HL-60/S4 treated with phorbol 12-myristate 13-acetate at 8.2 ng/mL for 4 days and 3 days (cell line): ENCODE measurements around the gene SLC25A12.

Experiments used
- in situ Hi-C: fragments of 300-500 bp; cut with MboI; formaldehyde crosslinking; loops from 2 replicates; pipeline ENCODE4 v1.15.0; 2022; ENCODE audit warnings: low sequenced_read_pairs

Gene SLC25A12

DNA sequence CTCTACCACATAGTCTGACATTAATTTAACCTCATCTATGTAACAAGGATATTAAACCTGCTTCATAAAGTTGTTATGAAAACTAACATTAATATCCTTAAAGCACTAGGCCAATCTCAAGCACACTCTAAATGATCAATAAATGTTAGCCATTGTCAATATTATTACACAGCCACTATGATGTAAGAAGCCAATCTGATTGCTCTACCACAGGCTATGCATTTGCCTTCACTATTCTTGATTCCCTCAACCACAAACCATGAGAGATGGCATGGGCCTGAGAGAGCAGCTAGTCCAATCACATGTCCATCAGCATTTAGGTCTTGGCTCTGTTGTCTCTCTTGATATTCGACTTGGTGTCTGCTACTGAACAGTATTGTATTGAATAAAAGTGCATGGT is 4.2 kb downstream of the SLC25A12 start:
- in situ Hi-C loops, result no loop called here

DNA sequence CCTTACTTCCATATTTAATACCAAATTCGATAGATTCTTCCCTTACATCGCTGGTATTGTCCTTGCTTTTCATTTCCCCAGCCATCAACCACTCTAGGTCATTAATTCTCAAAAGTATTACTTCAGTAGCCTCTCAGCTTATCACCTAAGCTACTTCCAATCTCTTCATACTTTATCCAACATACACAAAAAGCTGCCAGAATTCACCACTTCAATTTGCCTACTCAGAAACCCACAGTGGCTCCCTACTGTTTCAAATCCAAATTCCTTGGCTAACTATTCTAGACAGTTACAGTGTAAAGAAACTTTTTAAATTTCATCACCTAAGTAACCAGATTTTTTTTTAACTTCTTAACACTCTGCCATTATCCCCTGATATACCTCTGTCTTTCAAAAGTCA is 4.7 kb downstream of the SLC25A12 start:
- in situ Hi-C loops, result no loop called here

DNA sequence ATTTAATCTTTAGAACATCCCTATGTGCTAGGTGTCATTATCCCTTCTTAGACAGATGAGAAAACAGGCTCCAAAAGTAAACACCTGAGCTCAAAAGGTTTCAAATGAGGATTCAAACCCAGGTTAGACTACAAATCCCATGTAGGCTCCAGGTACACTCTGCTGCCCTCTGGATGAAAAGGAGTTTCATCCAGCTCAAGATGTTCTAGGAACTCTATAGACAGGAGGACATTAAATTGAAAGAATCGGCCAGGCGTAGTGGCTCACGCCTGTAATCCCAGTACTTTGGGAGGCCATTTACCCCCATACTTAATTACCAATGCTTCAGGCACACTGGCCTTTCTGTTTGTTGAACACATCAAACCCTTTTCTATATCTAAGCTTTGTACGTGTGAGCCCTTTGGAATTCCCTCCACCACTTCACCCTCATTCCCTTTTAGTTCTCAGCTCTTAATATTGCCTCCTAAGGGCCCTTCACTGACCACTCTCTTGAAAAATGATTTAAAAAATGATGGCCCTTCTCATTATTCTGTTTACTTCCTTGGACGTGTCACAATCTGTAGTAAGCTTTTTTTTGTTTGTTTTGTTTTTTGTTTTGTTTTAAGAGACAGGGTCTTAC is 10.7 kb downstream of the SLC25A12 start:
- in situ Hi-C loops, result no loop called here

DNA sequence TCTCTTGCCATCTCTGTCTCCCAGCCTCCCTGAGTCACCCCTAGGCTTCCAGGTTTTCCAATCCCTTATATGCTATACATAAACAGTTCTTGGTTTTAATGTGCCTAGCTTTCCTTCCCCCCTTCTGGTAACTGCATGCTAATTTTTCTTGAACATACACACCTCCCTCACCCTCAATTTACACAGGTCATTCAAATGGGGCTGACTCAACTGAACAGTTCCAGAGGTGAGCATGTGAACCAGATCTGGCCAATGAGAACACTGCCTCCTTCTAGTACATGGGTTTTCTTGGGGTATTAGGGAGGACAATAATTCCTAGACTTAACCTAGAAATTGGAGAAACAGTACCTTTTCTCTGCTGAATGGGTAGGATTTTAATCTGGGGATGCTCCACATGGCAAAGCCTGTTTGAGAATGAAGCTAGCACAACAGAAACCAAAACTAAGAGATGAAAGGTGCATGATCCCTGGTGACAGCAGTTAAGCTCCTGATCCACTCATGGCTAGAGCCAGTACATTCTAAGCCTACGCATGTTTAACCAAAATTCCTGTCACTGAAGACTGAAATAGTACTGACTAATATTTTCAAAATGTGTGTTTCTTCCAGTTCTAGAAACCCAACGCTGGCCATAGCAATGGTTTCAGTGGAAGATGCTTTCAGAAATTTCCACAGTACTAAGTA is 11.8 kb downstream of the SLC25A12 start:
- in situ Hi-C loops, result no loop called here

DNA sequence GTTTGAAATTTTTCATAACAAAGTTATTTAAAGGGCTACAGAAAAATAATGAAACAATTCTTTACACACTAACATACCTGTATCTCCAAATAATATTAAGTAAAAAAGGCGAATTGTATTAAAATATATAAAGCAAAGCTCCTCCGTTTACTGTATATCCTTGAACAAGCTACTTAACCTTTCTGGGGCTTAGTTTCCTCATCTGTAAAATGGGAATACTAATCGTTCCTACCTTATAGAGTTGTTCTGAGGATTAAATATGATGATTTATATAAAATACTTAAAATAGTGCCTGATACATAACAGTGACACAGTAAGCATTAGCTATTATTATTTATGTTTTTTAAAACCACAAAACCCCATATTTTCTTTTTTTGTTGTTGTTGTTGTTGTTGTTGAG is 13.3 kb downstream of the SLC25A12 start:
- in situ Hi-C loops, result no loop called here

DNA sequence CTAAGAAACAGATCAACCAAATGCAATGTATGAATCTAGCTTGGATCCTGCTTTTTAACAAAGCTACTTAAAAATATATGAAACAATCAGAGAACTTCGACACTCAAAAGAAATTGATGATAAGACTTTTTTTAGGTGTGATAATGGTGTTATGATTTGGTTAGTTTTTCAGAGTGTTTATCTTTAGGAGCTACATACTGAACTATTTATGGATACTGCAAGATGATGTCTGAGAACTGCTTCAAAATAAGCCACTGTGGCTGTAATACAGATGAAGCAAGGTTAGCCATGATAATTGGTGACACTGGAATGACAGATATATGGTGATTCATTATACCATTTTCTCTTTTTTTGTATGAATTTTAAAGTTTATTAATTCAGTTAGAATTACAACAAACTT is 14.2 kb downstream of the SLC25A12 start:
- in situ Hi-C loops, result no loop called here

DNA sequence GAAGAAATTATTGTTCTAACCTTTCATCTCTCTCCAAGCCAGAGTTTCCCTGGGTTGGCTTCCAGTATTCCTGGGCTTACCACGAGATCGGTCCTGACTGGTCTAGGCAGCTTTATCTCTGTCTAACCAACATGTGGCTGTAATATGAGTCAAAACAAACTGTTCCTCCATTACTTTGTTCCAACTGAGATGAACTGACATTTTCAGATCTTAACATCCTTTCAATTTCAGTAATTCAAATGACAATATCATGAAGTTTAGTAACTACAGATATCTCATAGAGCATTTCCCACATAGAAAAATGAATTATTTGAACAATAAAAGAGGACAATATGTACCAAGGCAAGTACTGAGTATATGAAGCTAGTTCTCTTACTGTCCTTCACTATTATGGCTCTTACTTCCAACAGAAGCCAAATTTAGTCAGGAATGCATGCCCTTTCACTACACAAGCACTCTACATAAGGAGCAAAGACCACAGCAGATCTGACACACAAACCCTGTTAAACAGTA is 15.5 kb downstream of the SLC25A12 start:
- in situ Hi-C loops, result no loop called here

DNA sequence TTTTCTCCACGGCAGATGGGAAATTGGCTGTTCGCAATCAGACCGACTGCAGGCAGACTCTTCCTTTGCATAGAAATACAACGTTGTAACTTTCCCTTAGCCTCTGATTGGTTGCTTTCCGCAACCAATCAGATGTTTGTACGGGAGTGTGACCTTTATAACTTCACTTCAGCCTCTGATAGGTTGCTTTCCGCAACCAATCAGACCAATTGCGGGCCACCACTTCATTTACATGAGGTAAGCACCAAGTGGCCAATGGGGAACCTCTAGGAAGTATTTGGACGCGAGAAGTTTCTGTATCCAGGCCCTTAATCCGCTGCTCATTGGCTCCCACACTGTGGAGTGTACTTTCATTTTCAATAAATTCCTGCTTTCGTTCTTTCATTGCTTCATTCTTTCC is 19.1 kb downstream of the SLC25A12 start:
- in situ Hi-C loops, result no loop called here

DNA sequence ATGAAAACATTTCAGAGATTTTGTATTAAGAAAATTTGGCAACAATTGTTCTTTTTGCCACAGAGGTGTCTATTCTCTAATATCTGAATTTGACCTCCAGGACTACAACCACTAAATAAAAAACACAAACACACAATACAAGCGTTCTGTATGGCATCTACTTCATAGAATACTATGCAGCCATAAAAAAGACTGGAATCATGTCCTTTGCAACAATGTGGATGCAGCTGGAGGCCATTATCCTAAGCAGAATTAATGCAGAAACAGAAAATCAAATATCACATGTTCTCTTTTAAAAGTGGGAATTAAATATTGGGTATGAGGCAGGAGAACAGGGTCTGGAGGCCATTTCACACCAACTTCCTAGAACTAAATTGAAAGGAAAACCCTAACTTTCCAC is 19.5 kb downstream of the SLC25A12 start:
- in situ Hi-C loops, result no loop called here

DNA sequence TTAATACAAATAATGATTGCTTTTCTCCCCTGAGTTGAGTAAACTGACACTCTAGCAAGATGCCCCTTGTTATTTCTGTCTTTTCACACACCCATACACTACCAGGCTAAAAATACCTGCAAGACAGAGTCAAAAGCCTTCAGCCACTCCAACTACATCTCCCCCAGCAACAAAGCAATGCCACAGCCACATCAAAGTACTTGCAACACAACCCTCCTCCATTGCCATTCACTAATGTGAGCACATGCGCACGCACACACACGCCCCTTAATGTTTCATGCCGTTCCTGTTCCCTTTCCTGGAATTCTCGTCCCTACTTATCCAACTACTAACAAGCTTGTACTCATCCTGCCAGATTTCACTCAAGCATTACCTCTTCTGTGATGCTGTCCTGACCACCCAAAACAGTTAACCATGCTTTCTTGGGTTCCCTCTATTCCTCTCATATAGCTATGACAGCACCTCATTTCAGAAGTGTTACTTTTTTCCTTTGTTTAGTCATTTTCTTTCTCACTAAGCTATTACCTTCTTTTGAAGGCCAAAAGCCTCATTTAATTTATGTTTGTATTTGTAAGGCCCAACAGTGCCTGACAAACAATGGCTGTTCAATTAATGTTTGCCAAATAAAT is 29.6 kb downstream of the SLC25A12 start:
- in situ Hi-C loops, result no loop called here

DNA sequence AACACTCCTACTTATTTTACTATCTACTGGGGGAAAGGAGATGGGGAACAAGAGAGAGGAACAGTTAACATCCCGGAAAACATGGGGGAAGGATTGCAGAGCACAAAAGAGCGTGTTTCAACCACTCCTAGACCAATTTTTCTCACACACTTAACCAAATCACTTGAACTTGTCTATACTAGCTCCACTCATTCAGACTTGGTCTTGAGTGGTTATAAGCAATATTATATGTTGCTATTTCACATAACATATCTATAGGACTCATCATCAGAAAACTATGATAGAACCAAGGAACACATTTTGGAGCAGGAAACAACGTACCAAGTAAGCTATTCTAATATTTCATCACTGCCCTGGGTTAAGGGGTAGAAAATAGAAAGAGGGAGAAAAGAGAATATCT is 31.5 kb downstream of the SLC25A12 start:
- in situ Hi-C loops, result no loop called here

DNA sequence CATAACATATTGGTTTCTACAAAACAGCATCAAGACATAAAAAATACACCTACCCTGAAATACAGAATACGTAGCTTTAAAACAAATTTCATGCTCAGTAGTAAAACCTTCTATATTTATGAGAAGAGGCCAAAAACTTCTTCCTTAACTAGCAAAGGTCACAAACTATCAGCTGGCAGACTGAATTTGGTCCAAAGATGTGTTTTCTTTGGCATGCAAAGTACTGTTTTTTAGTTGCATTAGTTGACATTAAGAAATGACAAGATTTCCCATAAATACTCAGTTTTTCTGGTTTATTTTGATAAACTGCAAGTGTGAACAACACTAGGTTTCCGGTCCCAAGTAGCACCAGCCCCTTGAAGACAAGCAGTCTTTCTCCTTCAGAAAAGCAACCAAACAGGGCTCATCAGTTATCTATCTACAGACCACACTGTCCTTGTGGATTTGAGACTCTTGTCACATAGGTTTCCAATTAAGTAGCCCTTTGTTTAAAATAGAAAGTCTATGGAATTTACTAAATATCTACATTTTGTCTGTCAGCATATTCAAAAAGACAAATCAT is 35.6 kb downstream of the SLC25A12 start:
- in situ Hi-C loops, result no loop called here

DNA sequence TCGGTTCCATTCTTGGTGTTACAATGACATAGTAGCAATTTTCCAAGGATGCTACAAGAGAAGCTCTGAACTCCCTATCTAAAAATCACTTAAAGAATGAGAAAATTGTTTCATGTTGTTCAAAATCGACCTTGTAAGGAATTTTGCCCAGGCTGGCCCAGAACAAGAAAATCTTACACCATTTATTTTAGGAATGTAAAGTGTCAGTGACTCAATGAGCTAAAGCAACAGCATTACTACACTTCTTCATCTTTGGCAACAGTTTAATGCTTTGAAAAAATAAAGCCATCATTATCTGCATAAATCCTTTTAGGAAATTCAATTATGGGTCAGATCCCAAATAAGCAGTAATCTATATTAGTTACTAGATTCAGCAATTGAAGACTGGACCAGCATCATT is 38.6 kb downstream of the SLC25A12 start:
- in situ Hi-C loops, result no loop called here

DNA sequence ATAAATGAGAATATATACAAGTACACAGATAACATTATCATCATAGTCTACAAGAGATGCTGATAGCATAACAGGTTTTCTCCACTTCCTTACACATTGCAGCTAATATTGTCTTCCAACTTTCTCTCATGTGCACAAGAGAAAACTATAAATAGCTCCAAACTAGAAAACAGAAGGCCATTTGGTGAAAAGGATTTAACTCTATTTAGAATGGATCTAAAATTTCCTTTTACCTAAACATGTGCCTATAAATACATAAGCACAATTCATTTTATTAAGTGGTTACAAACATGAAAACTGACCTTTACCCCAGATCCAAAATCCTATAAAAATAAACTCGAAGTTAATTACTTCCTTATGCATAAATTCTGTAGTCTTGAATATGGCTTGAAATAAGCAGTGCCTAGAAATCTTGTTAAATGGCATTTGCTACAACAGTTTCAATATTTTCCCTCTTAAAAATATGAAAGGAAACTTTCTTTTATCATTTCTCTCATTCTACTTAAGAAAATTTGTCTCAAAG is 41.6 kb downstream of the SLC25A12 start:
- in situ Hi-C loops, result no loop called here

DNA sequence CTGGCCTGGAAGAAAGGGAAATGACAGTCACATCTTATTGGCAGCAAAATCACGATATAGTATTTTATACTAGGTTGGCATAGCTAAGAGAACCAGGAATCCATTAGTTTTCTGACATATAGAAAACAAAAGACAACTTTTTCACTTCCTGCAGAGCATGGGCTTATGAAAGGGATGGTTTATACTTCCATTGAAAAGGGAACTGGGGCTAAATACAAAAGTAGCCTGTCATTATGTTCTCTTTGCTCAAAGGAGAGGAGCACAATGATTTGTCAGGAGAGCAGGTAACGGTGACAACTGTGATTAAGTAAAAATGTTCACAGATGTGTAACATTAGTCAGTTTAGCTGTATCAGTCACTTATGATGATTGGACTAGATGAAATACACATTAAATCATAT is 46.4 kb downstream of the SLC25A12 start:
- in situ Hi-C loops, result no loop called here

DNA sequence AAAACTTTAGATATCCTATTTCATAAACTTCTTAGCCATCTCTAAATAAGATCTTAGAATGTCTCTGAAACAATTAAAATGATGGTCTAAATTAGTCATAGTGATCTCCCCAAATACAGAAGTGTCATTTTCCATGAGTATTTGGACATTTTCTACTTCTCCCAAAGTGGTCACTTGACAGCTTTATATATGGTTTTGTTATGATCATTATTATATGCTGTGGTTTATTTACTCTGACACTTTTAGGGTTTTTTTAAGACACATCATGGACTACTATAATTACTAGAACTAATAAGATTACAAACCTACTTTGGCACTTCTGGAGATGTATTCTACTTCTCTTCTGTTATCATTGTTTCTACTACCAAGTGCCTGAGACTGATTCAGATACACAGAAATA is 47.1 kb downstream of the SLC25A12 start:
- in situ Hi-C loops, result no loop called here

DNA sequence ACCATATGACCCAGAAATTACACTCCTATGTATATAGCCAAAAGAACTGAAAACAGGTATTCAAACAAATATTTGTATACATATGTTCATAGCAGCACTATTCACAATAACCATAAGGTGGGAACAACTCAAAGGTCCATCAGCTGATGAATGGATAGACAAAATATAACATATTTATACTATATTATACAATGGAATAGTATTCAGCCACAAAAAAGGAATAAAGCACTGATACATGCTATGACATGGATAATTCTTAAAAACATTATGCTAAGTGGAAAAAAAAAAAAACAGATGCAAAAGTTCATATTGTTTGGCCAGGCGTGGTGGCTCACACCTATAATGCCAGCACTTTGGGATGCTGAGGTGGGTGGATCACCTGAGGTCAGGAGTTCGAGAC is 52.0 kb downstream of the SLC25A12 start:
- in situ Hi-C loops, result no loop called here

DNA sequence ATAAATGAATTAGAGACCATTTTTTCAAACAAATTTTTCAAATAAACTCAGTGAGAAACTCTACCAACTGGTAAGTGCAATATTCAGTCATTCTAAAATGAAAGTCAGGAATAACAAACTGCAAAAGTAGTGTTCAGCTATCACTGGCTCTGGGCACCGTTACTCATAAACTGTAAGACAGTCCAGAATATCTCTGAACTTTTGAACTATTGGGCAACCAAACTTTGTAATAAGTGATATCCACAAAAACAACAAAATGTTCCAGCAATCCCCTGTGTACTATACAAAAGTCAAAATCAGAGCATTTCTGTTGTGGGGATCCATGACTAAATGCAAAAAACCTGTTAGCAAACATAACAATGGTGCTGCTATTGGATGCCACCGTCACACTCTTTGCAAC is 56.3 kb downstream of the SLC25A12 start:
- in situ Hi-C loops, result no loop called here

DNA sequence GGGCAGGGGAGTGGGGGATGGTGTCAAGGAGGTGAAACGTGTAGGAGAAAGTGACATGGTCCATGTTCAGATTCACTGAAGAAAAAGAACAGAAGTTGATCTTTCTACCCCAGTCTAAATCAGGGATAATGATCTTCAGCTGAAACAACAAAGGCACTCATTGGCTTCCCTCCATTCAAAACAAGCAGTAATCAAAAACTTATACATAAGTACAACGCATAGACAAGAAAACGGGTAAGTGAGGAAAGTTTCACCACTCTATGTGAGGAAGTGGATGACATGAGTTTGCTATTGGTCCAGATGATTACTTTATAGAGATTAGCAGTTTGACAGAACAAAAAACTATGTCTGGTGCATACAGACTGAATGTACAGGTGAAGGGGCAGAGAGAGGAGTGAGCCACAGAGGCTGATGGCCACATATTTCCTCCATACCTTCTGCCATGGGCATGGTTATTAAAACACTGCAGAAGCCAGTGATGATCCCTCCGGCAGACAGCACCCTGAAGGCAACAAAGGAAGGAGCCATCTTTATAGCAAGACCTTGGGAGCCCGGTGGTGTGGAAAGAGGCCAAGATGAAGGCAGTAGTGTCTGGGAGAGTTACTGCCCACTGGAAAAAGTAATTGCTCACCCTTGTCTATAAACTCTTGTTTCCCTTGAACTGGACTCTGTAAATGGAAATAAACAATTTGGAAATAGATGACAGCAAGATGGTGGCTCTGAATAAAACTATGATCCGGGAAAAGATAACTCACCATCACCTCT is 57.7 kb downstream of the SLC25A12 start:
- in situ Hi-C loops, result no loop called here

DNA sequence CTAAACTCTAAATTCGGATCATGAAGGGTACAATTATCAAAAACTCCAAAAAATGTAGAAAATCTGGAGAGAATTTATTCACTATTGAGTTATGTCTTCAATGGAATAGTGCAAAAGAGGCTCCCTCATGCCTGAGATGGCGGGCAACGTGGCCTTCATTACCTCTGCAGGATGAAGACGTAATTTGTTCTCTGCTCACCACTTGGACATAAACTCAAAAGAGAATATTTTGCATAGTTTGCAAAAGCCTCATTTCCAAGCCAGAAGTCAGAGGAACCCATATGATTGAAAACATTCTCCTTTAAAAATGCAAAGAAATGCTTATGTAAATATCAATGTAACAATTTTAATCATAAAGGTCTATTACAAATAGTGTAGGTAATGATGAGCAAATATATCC is 58.7 kb downstream of the SLC25A12 start:
- in situ Hi-C loops, result no loop called here

DNA sequence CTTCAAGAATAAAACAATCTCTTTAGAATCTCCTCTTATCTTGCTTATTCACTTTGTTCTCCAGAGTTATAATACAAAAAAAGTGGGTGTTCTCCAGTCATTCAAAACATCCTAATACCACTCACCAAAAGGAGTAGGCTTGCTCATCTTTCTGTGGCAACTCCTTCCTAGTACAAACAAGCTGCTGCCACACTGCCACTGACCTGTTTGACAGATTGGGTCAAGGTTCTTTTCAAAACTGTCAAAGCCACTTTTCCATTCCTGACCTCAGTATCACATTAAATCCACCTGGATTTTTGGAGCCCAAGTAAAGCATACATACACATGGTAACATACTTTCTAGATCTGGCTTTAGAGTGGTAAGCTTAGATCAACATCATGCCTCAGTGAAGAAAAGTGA is 59.8 kb downstream of the SLC25A12 start:
- in situ Hi-C loops, result no loop called here
